Measurements from ENCODE around the gene CDC42EP5.

The CDC42EP5 gene

DNA sequence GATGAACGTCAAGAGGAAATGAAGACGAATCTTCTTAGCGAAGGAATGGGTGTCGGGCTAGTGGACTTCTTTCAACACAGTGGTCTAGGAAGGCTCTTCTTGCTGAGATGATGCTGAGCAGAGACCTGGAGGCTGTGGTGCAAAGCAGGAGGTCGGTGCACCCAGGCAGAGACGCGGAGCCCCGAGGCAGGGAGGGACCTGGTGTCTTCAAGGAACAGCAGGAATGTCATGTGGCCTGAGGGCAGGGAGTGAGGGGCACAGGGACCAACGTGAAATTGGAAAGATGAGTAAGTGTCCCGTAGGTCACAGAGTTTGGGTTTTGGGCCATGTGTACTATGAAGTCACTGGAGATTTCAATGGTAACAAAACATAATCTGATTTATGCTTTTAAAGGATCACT, 11.4 kb upstream of the CDC42EP5 start:
- no peak overlapping the region for H3K4me3 Mint-ChIP-seq
- no peaks in the 10 kb centered on the region for H3K36me3 Mint-ChIP-seq (ENCODE audit: low read depth)
- H3K27me3 Mint-ChIP-seq (ENCODE audit: low read depth) = peaks cover 25% of the 10 kb centered on the region
- TF ChIP-seq, protein P1, sequence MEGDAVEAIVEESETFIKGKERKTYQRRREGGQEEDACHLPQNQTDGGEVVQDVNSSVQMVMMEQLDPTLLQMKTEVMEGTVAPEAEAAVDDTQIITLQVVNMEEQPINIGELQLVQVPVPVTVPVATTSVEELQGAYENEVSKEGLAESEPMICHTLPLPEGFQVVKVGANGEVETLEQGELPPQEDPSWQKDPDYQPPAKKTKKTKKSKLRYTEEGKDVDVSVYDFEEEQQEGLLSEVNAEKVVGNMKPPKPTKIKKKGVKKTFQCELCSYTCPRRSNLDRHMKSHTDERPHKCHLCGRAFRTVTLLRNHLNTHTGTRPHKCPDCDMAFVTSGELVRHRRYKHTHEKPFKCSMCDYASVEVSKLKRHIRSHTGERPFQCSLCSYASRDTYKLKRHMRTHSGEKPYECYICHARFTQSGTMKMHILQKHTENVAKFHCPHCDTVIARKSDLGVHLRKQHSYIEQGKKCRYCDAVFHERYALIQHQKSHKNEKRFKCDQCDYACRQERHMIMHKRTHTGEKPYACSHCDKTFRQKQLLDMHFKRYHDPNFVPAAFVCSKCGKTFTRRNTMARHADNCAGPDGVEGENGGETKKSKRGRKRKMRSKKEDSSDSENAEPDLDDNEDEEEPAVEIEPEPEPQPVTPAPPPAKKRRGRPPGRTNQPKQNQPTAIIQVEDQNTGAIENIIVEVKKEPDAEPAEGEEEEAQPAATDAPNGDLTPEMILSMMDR (IDR thresholded peaks at IDR 0.05; ENCODE audit: unreplicated experiment in 3 of 3) = no peak
- H3K4me1 Mint-ChIP-seq = peaks cover 3% of the 10 kb centered on the region
- H3K27ac Mint-ChIP-seq = no peak overlapping the region
- no peaks in the 10 kb centered on the region for H3K9me3 Mint-ChIP-seq

DNA sequence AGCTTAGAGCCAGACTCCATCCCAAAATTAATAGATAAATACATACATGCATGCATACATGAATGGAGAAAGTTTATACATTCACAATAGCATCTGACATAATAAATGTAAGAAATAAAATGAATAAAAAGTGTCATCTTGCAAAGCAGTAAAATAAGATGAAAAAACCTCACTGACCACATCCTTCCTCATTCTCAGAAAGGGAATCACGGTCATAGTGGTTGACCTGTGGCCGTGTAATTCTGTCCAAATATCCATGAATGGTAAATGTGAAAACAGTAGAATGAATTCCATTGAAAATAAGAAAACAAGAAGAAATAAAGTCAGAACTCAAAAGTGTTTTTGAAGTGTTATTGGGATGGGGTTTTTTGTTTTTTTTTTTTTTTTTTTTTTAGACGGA, 9.8 kb upstream of the CDC42EP5 start:
- peaks cover 33% of the 10 kb centered on the region for H3K27me3 Mint-ChIP-seq (ENCODE audit: low read depth)
- peaks cover 8% of the 10 kb centered on the region for H3K4me1 Mint-ChIP-seq
- no peak overlapping the region for H3K27ac Mint-ChIP-seq
- H3K36me3 Mint-ChIP-seq (ENCODE audit: low read depth) = no peaks in the 10 kb centered on the region
- no peak overlapping the region for H3K4me3 Mint-ChIP-seq
- H3K9me3 Mint-ChIP-seq = no peaks in the 10 kb centered on the region
- TF ChIP-seq, protein P1 (IDR thresholded peaks at IDR 0.05; ENCODE audit: unreplicated experiment in 3 of 3) = no peak

DNA sequence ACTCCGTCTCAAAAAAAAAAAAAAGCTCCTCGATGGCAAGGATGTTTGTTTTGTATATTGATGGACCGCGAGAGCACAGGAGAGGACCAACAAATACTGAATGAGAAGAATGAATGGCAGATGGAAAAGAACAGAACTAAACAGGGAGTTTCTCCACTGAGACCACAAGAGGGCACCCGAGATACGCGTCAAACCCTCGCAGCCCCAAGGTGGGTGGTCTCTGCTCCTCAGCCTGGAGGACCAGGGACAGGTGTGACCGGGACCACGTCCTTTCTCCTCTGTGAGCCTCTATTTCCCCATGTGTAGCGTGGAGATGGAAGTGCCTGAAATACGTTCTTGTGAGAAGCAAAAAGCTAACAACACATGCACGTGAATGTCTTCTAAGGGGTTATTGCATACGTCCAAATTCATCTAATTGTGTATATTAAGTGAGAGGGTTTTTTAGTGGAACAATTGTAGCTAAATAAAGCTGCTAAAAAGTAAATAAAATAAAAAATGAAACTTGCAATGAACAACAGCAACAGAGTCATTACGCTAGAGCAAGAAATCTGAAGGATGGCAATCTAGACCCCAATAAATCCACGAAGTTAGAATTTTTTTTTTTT, 8.3 kb upstream of the CDC42EP5 start:
- Mint-ChIP-seq H3K9me3 (no peaks in the 10 kb centered on the region), H3K4me1 (peaks cover 14% of the 10 kb centered on the region), H3K4me3 (no peak overlapping the region), H3K27me3 (ENCODE audit: low read depth) (peaks cover 33% of the 10 kb centered on the region), H3K27ac (peak overlapping the region in 1 of 3 experiments; percentile 45), H3K36me3 (ENCODE audit: low read depth) (no peaks in the 10 kb centered on the region)
- TF ChIP-seq, protein P1 (IDR thresholded peaks at IDR 0.05; ENCODE audit: unreplicated experiment in 3 of 3) = peak; percentile 64 to 79 (median 69)

DNA sequence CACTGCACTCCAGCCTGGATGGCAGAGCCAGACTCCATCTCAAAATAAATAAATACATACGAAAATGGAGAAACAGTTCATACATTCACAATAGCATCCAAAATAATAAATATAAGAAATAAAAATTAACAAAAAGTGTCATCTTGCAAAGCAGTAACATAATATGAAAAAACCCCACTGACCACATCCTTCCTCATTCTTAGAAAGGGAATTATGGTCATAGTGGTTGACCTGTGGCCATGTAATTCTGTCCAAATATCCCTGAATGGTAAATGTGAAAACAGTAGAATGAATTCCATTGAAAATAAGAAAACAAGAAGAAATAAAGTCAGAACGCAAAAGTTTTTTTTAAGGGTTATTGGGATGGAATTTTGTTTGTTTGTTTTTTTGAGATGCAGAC, 7.0 kb upstream of the CDC42EP5 start:
- H3K9me3 Mint-ChIP-seq = no peaks in the 10 kb centered on the region
- peaks cover 29% of the 10 kb centered on the region for H3K27me3 Mint-ChIP-seq (ENCODE audit: low read depth)
- no peak overlapping the region for H3K4me3 Mint-ChIP-seq
- no peak overlapping the region for H3K27ac Mint-ChIP-seq
- TF ChIP-seq, protein P1 (IDR thresholded peaks at IDR 0.05; ENCODE audit: unreplicated experiment in 3 of 3) = no peak
- no peaks in the 10 kb centered on the region for H3K36me3 Mint-ChIP-seq (ENCODE audit: low read depth)
- peaks cover 14% of the 10 kb centered on the region for H3K4me1 Mint-ChIP-seq

DNA sequence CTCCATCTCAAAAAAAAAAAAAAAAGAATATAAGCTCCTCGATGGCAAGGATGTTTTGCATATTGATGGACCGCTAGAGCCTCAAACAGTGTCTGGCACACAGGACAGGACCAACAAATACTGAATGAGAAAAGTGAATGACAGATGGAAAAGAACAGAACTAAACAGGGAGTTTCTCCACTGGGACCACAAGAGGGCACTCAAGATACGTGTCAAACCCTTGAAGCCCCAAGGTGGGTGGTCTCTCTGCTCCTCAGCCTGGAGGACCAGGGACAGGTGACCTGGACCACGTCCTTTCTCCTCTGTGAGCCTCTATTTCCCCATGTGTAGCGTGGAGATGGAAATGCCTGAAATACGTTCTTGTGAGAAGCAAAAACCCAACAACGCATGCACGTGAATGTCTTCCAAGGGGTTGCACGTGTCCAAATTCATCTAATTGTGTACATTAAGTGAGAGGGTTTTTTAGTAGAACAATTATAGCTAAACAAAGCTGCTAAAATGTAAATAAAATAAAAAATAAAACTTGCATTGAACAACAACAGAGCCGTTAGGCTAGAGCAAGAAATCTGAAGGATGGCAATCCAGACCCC, 5.7 kb upstream of the CDC42EP5 start:
- Mint-ChIP-seq H3K4me3 (no peak overlapping the region), H3K27ac (peak overlapping the region in 2 of 3 experiments; percentile 50 to 53), H3K9me3 (no peaks in the 10 kb centered on the region), H3K36me3 (ENCODE audit: low read depth) (no peaks in the 10 kb centered on the region), H3K27me3 (ENCODE audit: low read depth) (peaks cover 21% of the 10 kb centered on the region), H3K4me1 (peaks cover 17% of the 10 kb centered on the region)
- TF ChIP-seq, protein P1 (IDR thresholded peaks at IDR 0.05; ENCODE audit: unreplicated experiment in 3 of 3) = peak; percentile 62 to 73 (median 70)

DNA sequence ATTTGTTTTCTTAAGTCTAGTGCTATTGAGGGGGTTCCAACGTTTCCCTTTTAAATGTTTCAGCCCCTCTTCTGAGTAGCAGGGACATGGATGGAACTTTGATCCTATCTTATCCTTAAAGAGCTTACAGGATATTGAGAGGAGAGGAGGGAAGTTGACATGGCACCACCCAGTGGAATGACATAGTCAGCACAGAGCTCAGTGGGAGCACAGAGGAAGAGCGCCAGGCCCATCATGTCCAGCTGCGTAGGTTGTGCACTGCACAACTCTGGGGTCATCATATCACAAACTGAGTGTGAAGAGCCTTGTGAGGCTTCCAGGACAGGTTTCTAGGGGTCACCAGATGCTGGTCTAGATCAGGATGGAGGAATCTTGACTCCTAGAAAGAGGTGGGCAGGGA, 4.6 kb upstream of the CDC42EP5 start:
- peaks cover 25% of the 10 kb centered on the region for H3K4me1 Mint-ChIP-seq
- H3K4me3 Mint-ChIP-seq = no peak overlapping the region
- TF ChIP-seq, protein P1 (IDR thresholded peaks at IDR 0.05; ENCODE audit: unreplicated experiment in 3 of 3) = no peak
- H3K36me3 Mint-ChIP-seq (ENCODE audit: low read depth) = no peaks in the 10 kb centered on the region
- H3K27me3 Mint-ChIP-seq (ENCODE audit: low read depth) = peaks cover 21% of the 10 kb centered on the region
- H3K9me3 Mint-ChIP-seq = no peaks in the 10 kb centered on the region
- H3K27ac Mint-ChIP-seq = peak overlapping the region in 2 of 3 experiments; percentile 7 to 53

All from nephron (organoid).